Stimulated activated effector memory CD8-positive, alpha-beta T cell treated with anti-CD3 and anti-CD28 coated beads, Interleukin-12 subunit alpha, Interleukin-12 subunit beta, amount 100 ng/mL, for 72 hours (primary cell): ENCODE measurements around the gene AGK.
"Not testable (repeated sequence)": the region's sequence is repeated elsewhere in the genome, so short reads cannot be mapped to it uniquely, and the experiment has no call there.

Experiments used
- ATAC-seq: fragments of 150-1000 bp; cut with Tn5 transposase; 2 replicates; pipeline ENCODE4 v1.10.0; 2021
- DNase-seq, 2 donors: peaks; one replicate each; pipeline ENCODE4 v3.0.0; 2021 to 2022; ENCODE audit warnings: low spot score in 2 of 2
- H3K27ac Mint-ChIP-seq: one replicate; pipeline ENCODE4 v1.8.0; 2022; ENCODE audit warnings: mild to moderate bottlenecking, mixed read lengths
- H3K36me3 Mint-ChIP-seq: one replicate; pipeline ENCODE4 v1.8.0; 2022; ENCODE audit warnings: mild to moderate bottlenecking, mixed read lengths
- H3K4me1 Mint-ChIP-seq: one replicate; pipeline ENCODE4 v1.8.0; 2022; ENCODE audit warnings: mixed read lengths
- H3K4me3 Mint-ChIP-seq: one replicate; pipeline ENCODE4 v1.8.0; 2022; ENCODE audit warnings: mild to moderate bottlenecking, mixed read lengths
- H3K9me3 Mint-ChIP-seq: one replicate; pipeline ENCODE4 v1.8.0; 2022; ENCODE audit warnings: mixed read lengths

Gene AGK

DNA sequence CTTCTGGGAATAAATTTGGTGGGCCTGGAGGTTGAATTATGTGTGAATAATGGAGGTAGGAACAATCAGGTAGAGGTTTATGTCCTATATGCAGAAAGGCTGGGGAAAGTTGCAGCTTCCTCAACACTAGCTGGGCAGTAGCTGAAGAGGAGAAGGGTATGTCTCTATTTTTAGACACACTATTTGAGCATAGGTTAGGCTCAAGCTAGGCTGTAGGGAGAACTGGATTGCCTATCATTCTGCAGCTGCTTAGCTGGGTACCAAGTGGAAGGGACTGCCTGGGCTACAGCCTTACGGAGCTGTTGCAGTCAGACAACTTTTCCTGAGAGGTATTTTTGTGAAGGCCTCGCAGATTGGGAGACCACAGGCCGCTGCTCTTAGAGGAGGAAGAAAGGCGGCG, 82.9 kb downstream of the AGK start:
- no peak overlapping the region for H3K27ac Mint-ChIP-seq
- no peak for DNase-seq
- peaks cover 43% of the 10 kb centered on the region for H3K36me3 Mint-ChIP-seq
- no peaks in the 10 kb centered on the region for H3K4me1 Mint-ChIP-seq
- ATAC-seq, result no peak
- no peak overlapping the region for H3K4me3 Mint-ChIP-seq
- H3K9me3 Mint-ChIP-seq, result no peaks in the 10 kb centered on the region

DNA sequence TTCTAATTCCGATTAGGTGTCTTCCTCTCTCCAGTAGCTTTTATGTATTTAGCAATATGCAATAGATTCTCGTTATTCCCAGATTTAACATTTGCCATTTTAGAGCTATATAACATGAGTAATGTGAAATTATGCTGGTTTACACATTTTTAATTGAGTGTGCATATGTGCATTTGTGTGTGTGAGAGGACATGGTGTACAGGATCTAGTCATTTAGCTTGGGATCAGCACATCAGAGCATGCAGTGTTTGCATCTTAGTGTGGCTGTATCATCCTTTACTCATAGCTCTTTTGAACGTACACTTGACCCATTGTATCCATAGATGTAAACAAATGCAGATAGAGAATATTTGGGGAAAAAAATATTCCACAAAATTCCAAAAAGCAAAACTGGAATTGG, 84.8 kb downstream of the AGK start:
- DNase-seq, result no peak
- Mint-ChIP-seq H3K4me3 (no peak overlapping the region), H3K27ac (no peak overlapping the region), H3K4me1 (no peaks in the 10 kb centered on the region), H3K36me3 (peaks cover 51% of the 10 kb centered on the region), H3K9me3 (no peaks in the 10 kb centered on the region)
- ATAC-seq, result no peak

GRCh38 chr7:141640239-141640840, 89.1 kb downstream of the AGK start:
- no peaks in the 10 kb centered on the region for H3K9me3 Mint-ChIP-seq
- ATAC-seq (no peak), DNase-seq (no peak)
- peaks cover 71% of the 10 kb centered on the region for H3K36me3 Mint-ChIP-seq
- peak overlapping the region; percentile 23 for H3K27ac Mint-ChIP-seq
- no peak overlapping the region for H3K4me3 Mint-ChIP-seq
- H3K4me1 Mint-ChIP-seq, result no peaks in the 10 kb centered on the region

- peaks cover 74% of the 10 kb centered on the region for H3K36me3 Mint-ChIP-seq
- H3K9me3 Mint-ChIP-seq, result no peaks in the 10 kb centered on the region
- no peak for ATAC-seq
- DNase-seq, result no peak
- H3K4me3 Mint-ChIP-seq, result no peak overlapping the region
- no peak overlapping the region for H3K27ac Mint-ChIP-seq
- no peaks in the 10 kb centered on the region for H3K4me1 Mint-ChIP-seq
These were observed 90.7 kb downstream of the AGK start for GRCh38 chr7:141641876-141642275.

DNA sequence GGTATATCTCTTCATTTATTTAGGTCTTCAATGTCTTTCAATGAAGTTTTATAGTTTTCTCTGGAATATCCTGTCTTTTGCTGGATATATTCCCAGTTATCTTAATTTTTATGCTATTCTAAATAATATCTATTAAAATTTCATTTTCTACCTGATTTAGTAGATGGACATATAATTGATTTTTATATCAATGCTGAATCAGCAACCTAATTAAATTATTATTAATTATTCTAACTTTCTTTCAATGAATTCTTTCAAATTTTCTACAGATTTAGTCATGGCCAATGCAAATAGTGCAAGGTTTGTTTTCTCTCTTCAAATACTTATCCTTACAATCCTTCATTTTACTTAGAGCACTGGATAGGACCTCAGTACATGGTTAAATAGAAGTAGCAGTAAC, 94.0 kb downstream of the AGK start:
- Mint-ChIP-seq H3K4me3 (no peak overlapping the region), H3K27ac (no peak overlapping the region), H3K4me1 (no peaks in the 10 kb centered on the region), H3K9me3 (no peaks in the 10 kb centered on the region), H3K36me3 (peaks cover 94% of the 10 kb centered on the region)
- DNase-seq, result no peak
- no peak for ATAC-seq

DNA sequence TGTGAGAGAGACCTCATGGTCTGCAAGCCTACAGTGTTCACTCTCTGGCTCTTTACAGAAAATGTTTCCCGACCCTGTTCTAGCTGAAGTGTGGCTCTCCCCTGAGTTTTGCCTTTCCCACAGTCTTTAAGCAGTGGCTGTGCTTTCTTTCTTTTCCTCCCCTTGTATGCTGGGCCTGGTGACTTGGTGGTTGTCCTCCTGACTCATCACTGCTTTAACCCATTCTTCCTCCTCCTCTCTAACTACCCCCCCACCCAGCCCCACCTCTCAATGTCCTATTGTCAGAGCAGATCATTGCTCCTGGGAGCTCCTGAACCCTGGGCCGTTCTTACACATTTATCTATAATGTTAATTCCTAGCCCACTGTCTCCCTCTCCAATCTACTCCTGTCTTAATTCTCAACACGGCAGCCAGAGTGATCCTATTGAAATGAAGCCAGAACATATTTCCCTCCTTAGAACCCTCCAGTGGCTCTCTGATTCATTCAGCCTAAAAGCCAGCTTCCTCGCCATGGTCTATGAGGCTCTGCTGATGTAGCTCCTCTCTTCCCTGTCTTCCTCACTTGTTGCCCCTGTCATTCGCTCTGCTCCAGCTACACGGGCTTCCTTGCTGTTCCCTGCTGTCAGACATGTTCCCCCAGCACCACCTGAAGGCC, 95.7 kb downstream of the AGK start:
- Mint-ChIP-seq H3K9me3 (no peaks in the 10 kb centered on the region), H3K27ac (peak overlapping the region; percentile 24), H3K36me3 (peaks cover 94% of the 10 kb centered on the region), H3K4me1 (no peaks in the 10 kb centered on the region), H3K4me3 (no peak overlapping the region)
- ATAC-seq (no peak), DNase-seq (no peak)

- H3K36me3 Mint-ChIP-seq, result peaks cover 94% of the 10 kb centered on the region
- H3K27ac Mint-ChIP-seq, result peak overlapping the region; percentile 86
- not testable (repeated sequence) for H3K4me3 Mint-ChIP-seq, H3K9me3 Mint-ChIP-seq, H3K4me1 Mint-ChIP-seq, DNase-seq, ATAC-seq
These were observed 96.5 kb downstream of the AGK start for GRCh38 chr7:141647701-141648100.

DNA sequence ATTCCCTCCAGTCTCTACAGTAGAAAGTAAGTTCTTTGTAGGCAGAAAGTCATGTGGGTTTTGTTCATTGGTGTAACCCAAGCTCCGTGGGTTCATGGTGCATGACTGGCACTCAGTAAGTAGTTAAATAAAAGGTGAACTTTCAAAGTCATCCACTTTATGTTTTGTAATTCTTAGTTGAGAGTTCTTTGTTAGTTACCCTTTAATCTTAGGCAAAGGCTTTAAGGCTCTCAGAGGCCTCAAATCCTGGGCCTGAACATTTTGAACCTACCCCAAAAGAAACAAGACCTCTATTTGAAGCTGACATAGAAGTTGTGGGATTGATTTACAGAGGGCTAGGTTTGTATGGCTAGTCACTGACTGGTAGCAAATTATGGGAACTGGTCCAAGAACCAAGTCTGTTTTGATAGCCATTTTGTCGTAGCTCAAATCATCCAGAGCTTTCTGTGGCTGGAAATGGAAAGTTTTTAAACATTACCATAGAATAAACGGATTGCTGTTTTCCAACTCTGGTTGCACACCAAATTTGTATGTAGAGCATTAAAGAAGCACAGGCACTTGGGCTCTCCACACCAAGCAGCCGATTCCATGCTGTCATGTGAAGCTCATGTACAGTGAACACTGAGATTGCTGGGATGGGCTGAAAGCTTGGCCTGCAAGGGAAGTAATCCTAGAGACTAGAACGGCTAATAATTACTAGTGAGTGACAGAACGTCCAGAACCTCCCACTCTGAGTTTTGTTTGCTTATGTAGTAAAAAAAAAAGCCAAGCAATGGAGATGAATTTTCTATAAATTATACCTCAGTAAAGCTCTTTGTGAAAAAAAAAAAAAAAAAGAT, 97.3 kb downstream of the AGK start:
- Mint-ChIP-seq H3K36me3 (peaks cover 94% of the 10 kb centered on the region), H3K4me3 (no peak overlapping the region), H3K4me1 (no peaks in the 10 kb centered on the region), H3K27ac (peak overlapping the region; percentile 86), H3K9me3 (no peaks in the 10 kb centered on the region)
- ATAC-seq, result no peak
- no peak for DNase-seq

- Mint-ChIP-seq H3K9me3 (no peaks in the 10 kb centered on the region), H3K27ac (peak overlapping the region; percentile 86), H3K36me3 (peaks cover 94% of the 10 kb centered on the region), H3K4me3 (no peak overlapping the region), H3K4me1 (peaks cover 1% of the 10 kb centered on the region)
- no peak for ATAC-seq
- no peak for DNase-seq
These were observed 98.1 kb downstream of the AGK start for GRCh38 chr7:141649137-141649864.

GRCh38 chr7:141649865-141650634, 98.8 kb downstream of the AGK start:
- no peaks in the 10 kb centered on the region for H3K9me3 Mint-ChIP-seq

DNA sequence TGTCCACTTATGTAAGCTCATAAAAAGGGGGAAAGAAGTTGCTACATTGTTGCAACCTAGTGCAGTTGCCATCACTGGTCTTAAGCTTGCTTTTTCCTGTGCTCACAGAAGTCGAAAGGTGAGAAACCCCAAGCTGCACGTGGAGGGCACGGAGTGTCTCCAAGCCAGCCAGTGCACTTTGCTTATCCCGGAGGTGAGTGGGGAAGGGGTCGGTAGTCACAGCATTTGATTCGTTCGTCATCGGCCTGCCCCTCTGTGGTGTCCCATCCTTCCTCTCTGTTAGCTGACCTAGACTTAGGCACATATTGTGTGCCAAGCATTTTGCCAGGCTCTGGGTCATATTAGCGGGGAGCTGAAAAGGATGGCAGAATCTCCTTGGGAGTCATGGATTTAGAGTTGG, 100.2 kb downstream of the AGK start:
- H3K9me3 Mint-ChIP-seq, result no peaks in the 10 kb centered on the region
- no peak overlapping the region for H3K27ac Mint-ChIP-seq
- H3K4me3 Mint-ChIP-seq, result no peak overlapping the region
- peaks cover 7% of the 10 kb centered on the region for H3K4me1 Mint-ChIP-seq
- DNase-seq (no peak), ATAC-seq (no peak)
- peaks cover 100% of the 10 kb centered on the region for H3K36me3 Mint-ChIP-seq

More at GRCh38 chr7:141649865-141650634, 98.8 kb downstream of the AGK start:
- H3K4me1 Mint-ChIP-seq, result peaks cover 7% of the 10 kb centered on the region
- no peak overlapping the region for H3K27ac Mint-ChIP-seq
- ATAC-seq (no peak), DNase-seq (no peak)
- no peak overlapping the region for H3K4me3 Mint-ChIP-seq
- H3K36me3 Mint-ChIP-seq, result peaks cover 99% of the 10 kb centered on the region

DNA sequence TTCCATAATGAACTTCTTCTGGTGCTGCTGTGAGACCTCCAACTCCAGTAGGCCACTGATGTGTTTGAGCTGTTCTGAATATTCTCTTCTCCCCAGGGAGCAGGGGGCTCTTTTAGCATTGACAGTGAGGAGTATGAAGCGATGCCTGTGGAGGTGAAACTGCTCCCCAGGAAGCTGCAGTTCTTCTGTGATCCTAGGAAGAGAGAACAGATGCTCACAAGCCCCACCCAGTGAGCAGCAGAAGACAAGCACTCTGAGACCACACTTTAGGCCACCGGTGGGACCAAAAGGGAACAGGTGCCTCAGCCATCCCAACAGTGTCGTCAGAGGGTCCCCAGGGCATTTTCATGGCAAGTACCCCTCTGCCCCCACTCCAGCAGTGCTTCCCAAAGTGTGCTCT, 101.5 kb downstream of the AGK start:
- Mint-ChIP-seq H3K9me3 (no peaks in the 10 kb centered on the region), H3K4me3 (no peak overlapping the region), H3K36me3 (peaks cover 100% of the 10 kb centered on the region), H3K27ac (no peak overlapping the region), H3K4me1 (peaks cover 7% of the 10 kb centered on the region)
- ATAC-seq (no peak), DNase-seq (no peak)

- DNase-seq (peak in 1 of 2 donors; percentile 66), ATAC-seq (peak; percentile 90)
- Mint-ChIP-seq H3K4me1 (peaks cover 8% of the 10 kb centered on the region), H3K36me3 (peaks cover 89% of the 10 kb centered on the region), H3K27ac (peak overlapping the region; percentile 65), H3K4me3 (no peak overlapping the region), H3K9me3 (no peaks in the 10 kb centered on the region)
These were observed 103.3 kb downstream of the AGK start for GRCh38 chr7:141654551-141654950.

- peak overlapping the region; percentile 88 for H3K27ac Mint-ChIP-seq
- DNase-seq, result no peak
- no peak for ATAC-seq
- peaks cover 79% of the 10 kb centered on the region for H3K36me3 Mint-ChIP-seq
- H3K4me1 Mint-ChIP-seq, result peaks cover 18% of the 10 kb centered on the region
- no peak overlapping the region for H3K4me3 Mint-ChIP-seq
- H3K9me3 Mint-ChIP-seq, result no peaks in the 10 kb centered on the region
These were observed 108.3 kb downstream of the AGK start for GRCh38 chr7:141659501-141659900.

DNA sequence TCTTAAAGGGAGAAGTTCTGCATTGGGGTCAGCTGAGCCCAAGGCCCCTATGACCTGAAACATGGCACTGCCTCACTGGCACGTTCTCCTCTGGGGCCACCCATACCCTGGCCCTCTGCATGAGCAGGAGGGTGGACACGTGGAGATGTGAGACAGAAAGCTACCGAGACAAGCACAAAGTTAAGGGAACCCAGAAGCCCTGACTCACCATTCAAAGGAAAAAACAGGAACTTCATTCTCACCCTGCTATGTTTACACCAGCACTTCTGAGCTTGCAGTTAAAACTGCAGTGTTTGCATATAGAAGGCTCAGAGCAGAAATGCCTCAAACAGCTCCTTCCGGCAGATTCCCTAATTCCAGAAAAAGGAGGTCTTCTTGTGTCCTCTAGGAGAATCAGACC, 109.0 kb downstream of the AGK start:
- peak overlapping the region; percentile 88 for H3K27ac Mint-ChIP-seq
- H3K36me3 Mint-ChIP-seq, result peaks cover 78% of the 10 kb centered on the region
- no peak for DNase-seq
- no peak overlapping the region for H3K4me3 Mint-ChIP-seq
- H3K4me1 Mint-ChIP-seq, result peaks cover 15% of the 10 kb centered on the region
- ATAC-seq, result peak; percentile 34
- H3K9me3 Mint-ChIP-seq, result no peaks in the 10 kb centered on the region
